ENCODE measurements around the gene NBEAL1.
"Not testable (repeated sequence)": the region's sequence is repeated elsewhere in the genome, so short reads cannot be mapped to it uniquely, and the experiment has no call there.

The NBEAL1 gene

GRCh38 chr2:203038586-203038985 lies 23.9 kb downstream of the NBEAL1 start:
- H3K4me3 ChIP-seq (ENCODE audit: low read depth, low read length): no peak overlapping the region
- H3K27ac ChIP-seq (ENCODE audit: low read depth, low read length): no peak overlapping the region

GRCh38 chr2:203039211-203039610 lies 24.5 kb downstream of the NBEAL1 start:
- H3K79me2 ChIP-seq (ENCODE audit: control insufficient read depth, insufficient read depth, low read length, unreplicated experiment): peaks cover 18% of the 10 kb centered on the region
- H3K27ac ChIP-seq (ENCODE audit: low read depth, low read length); H3K4me3 ChIP-seq (ENCODE audit: low read depth, low read length): not testable (repeated sequence)

More at GRCh38 chr2:203038586-203038985, 23.9 kb downstream of the NBEAL1 start:
- H3K79me2 ChIP-seq (ENCODE audit: control insufficient read depth, insufficient read depth, low read length, unreplicated experiment): peaks cover 22% of the 10 kb centered on the region
- H3K27me3 ChIP-seq (ENCODE audit: insufficient read depth, low read length): no peaks in the 10 kb centered on the region
- no peak overlapping the region for H2AFZ ChIP-seq (ENCODE audit: low read length, unreplicated experiment)
- H3K4me1 ChIP-seq (ENCODE audit: control insufficient read depth, insufficient read depth, low read length, unreplicated experiment): no peaks in the 10 kb centered on the region
- peaks cover 13% of the 10 kb centered on the region for H3K36me3 ChIP-seq (ENCODE audit: insufficient read depth, low read length)

GRCh38 chr2:203040966-203041521 lies 26.4 kb downstream of the NBEAL1 start:
- no peaks in the 10 kb centered on the region for H3K4me1 ChIP-seq (ENCODE audit: control insufficient read depth, insufficient read depth, low read length, unreplicated experiment)

More at GRCh38 chr2:203039211-203039610, 24.5 kb downstream of the NBEAL1 start:
- not testable (repeated sequence) for H3K4me1 ChIP-seq (ENCODE audit: control insufficient read depth, insufficient read depth, low read length, unreplicated experiment); H3K27me3 ChIP-seq (ENCODE audit: insufficient read depth, low read length); H2AFZ ChIP-seq (ENCODE audit: low read length, unreplicated experiment)
- H3K36me3 ChIP-seq (ENCODE audit: insufficient read depth, low read length): peaks cover 18% of the 10 kb centered on the region

GRCh38 chr2:203042178-203042577 lies 27.5 kb downstream of the NBEAL1 start:
- no peak overlapping the region for H2AFZ ChIP-seq (ENCODE audit: low read length, unreplicated experiment)
- H3K27ac ChIP-seq (ENCODE audit: low read depth, low read length): no peak overlapping the region
- no peaks in the 10 kb centered on the region for H3K4me1 ChIP-seq (ENCODE audit: control insufficient read depth, insufficient read depth, low read length, unreplicated experiment)
- H3K4me3 ChIP-seq (ENCODE audit: low read depth, low read length): no peak overlapping the region
- peaks cover 14% of the 10 kb centered on the region for H3K79me2 ChIP-seq (ENCODE audit: control insufficient read depth, insufficient read depth, low read length, unreplicated experiment)
- H3K36me3 ChIP-seq (ENCODE audit: insufficient read depth, low read length): peaks cover 18% of the 10 kb centered on the region
- H3K27me3 ChIP-seq (ENCODE audit: insufficient read depth, low read length): no peaks in the 10 kb centered on the region

More at GRCh38 chr2:203040966-203041521, 26.4 kb downstream of the NBEAL1 start:
- peaks cover 19% of the 10 kb centered on the region for H3K79me2 ChIP-seq (ENCODE audit: control insufficient read depth, insufficient read depth, low read length, unreplicated experiment)
- H3K4me3 ChIP-seq (ENCODE audit: low read depth, low read length): no peak overlapping the region
- H2AFZ ChIP-seq (ENCODE audit: low read length, unreplicated experiment): no peak overlapping the region
- peaks cover 18% of the 10 kb centered on the region for H3K36me3 ChIP-seq (ENCODE audit: insufficient read depth, low read length)
- H3K27ac ChIP-seq (ENCODE audit: low read depth, low read length): no peak overlapping the region
- H3K27me3 ChIP-seq (ENCODE audit: insufficient read depth, low read length): no peaks in the 10 kb centered on the region

GRCh38 chr2:203043226-203043625 lies 28.6 kb downstream of the NBEAL1 start:
- Histone ChIP-seq H3K27me3 (ENCODE audit: insufficient read depth, low read length) (no peaks in the 10 kb centered on the region), H3K27ac (ENCODE audit: low read depth, low read length) (no peak overlapping the region), H2AFZ (ENCODE audit: low read length, unreplicated experiment) (no peak overlapping the region), H3K4me1 (ENCODE audit: control insufficient read depth, insufficient read depth, low read length, unreplicated experiment) (no peaks in the 10 kb centered on the region), H3K79me2 (ENCODE audit: control insufficient read depth, insufficient read depth, low read length, unreplicated experiment) (peaks cover 11% of the 10 kb centered on the region), H3K36me3 (ENCODE audit: insufficient read depth, low read length) (peaks cover 18% of the 10 kb centered on the region), H3K4me3 (ENCODE audit: low read depth, low read length) (no peak overlapping the region)

- H3K27ac ChIP-seq (ENCODE audit: low read depth, low read length): no peak overlapping the region
- peaks cover 21% of the 10 kb centered on the region for H3K36me3 ChIP-seq (ENCODE audit: insufficient read depth, low read length)
- no peaks in the 10 kb centered on the region for H3K4me1 ChIP-seq (ENCODE audit: control insufficient read depth, insufficient read depth, low read length, unreplicated experiment)
- no peak overlapping the region for H3K4me3 ChIP-seq (ENCODE audit: low read depth, low read length)
- H2AFZ ChIP-seq (ENCODE audit: low read length, unreplicated experiment): no peak overlapping the region
- no peaks in the 10 kb centered on the region for H3K27me3 ChIP-seq (ENCODE audit: insufficient read depth, low read length)
- H3K79me2 ChIP-seq (ENCODE audit: control insufficient read depth, insufficient read depth, low read length, unreplicated experiment): peaks cover 10% of the 10 kb centered on the region
Observed at GRCh38 chr2:203045867-203046266, 31.2 kb downstream of the NBEAL1 start.

GRCh38 chr2:203052539-203052938 lies 37.9 kb downstream of the NBEAL1 start:
- Histone ChIP-seq H2AFZ (ENCODE audit: low read length, unreplicated experiment) (no peak overlapping the region), H3K4me1 (ENCODE audit: control insufficient read depth, insufficient read depth, low read length, unreplicated experiment) (no peaks in the 10 kb centered on the region), H3K4me3 (ENCODE audit: low read depth, low read length) (no peak overlapping the region), H3K27me3 (ENCODE audit: insufficient read depth, low read length) (no peaks in the 10 kb centered on the region), H3K79me2 (ENCODE audit: control insufficient read depth, insufficient read depth, low read length, unreplicated experiment) (no peaks in the 10 kb centered on the region), H3K36me3 (ENCODE audit: insufficient read depth, low read length) (peaks cover 3% of the 10 kb centered on the region; the same call in 1 of the 2 replicates), H3K27ac (ENCODE audit: low read depth, low read length) (no peak overlapping the region)

- no peaks in the 10 kb centered on the region for H3K27me3 ChIP-seq (ENCODE audit: insufficient read depth, low read length)
- no peak overlapping the region for H3K4me3 ChIP-seq (ENCODE audit: low read depth, low read length)
- H3K4me1 ChIP-seq (ENCODE audit: control insufficient read depth, insufficient read depth, low read length, unreplicated experiment): no peaks in the 10 kb centered on the region
- no peak overlapping the region for H2AFZ ChIP-seq (ENCODE audit: low read length, unreplicated experiment)
- peaks cover 14% of the 10 kb centered on the region for H3K36me3 ChIP-seq (ENCODE audit: insufficient read depth, low read length)
- no peak overlapping the region for H3K27ac ChIP-seq (ENCODE audit: low read depth, low read length)
- H3K79me2 ChIP-seq (ENCODE audit: control insufficient read depth, insufficient read depth, low read length, unreplicated experiment): no peaks in the 10 kb centered on the region
Observed at GRCh38 chr2:203059567-203060240, 45.0 kb downstream of the NBEAL1 start.

GRCh38 chr2:203061346-203061745 lies 46.7 kb downstream of the NBEAL1 start:
- Histone ChIP-seq H3K27ac (ENCODE audit: low read depth, low read length) (no peak overlapping the region), H3K4me3 (ENCODE audit: low read depth, low read length) (no peak overlapping the region), H3K4me1 (ENCODE audit: control insufficient read depth, insufficient read depth, low read length, unreplicated experiment) (no peaks in the 10 kb centered on the region), H2AFZ (ENCODE audit: low read length, unreplicated experiment) (no peak overlapping the region), H3K27me3 (ENCODE audit: insufficient read depth, low read length) (no peaks in the 10 kb centered on the region), H3K79me2 (ENCODE audit: control insufficient read depth, insufficient read depth, low read length, unreplicated experiment) (no peaks in the 10 kb centered on the region), H3K36me3 (ENCODE audit: insufficient read depth, low read length) (peaks cover 17% of the 10 kb centered on the region)

- Histone ChIP-seq H3K27ac (ENCODE audit: low read depth, low read length) (no peak overlapping the region), H2AFZ (ENCODE audit: low read length, unreplicated experiment) (no peak overlapping the region), H3K36me3 (ENCODE audit: insufficient read depth, low read length) (peaks cover 17% of the 10 kb centered on the region), H3K79me2 (ENCODE audit: control insufficient read depth, insufficient read depth, low read length, unreplicated experiment) (no peaks in the 10 kb centered on the region), H3K4me3 (ENCODE audit: low read depth, low read length) (no peak overlapping the region), H3K27me3 (ENCODE audit: insufficient read depth, low read length) (no peaks in the 10 kb centered on the region), H3K4me1 (ENCODE audit: control insufficient read depth, insufficient read depth, low read length, unreplicated experiment) (no peaks in the 10 kb centered on the region)
Observed at GRCh38 chr2:203062126-203062525, 47.5 kb downstream of the NBEAL1 start.

- not testable (repeated sequence) for H3K27ac ChIP-seq (ENCODE audit: low read depth, low read length); H3K27me3 ChIP-seq (ENCODE audit: insufficient read depth, low read length); H3K4me1 ChIP-seq (ENCODE audit: control insufficient read depth, insufficient read depth, low read length, unreplicated experiment); H3K79me2 ChIP-seq (ENCODE audit: control insufficient read depth, insufficient read depth, low read length, unreplicated experiment); H3K4me3 ChIP-seq (ENCODE audit: low read depth, low read length); H2AFZ ChIP-seq (ENCODE audit: low read length, unreplicated experiment)
- peaks cover 37% of the 10 kb centered on the region for H3K36me3 ChIP-seq (ENCODE audit: insufficient read depth, low read length)
Observed at GRCh38 chr2:203066519-203067091, 51.9 kb downstream of the NBEAL1 start.
